Measurements from ENCODE around the gene LRP8. TPM values are rescaled to one million over a fixed set of nuclear protein-coding genes. Genes with fewer than 3 reads are reported as not detected.

The LRP8 gene
- total and polyA plus RNA-seq, 2 of the 4 experiments (the other 2 are of a cell fraction) = 12.0 to 12.1 TPM

- no peak for TF ChIP-seq CTCF (conservative IDR thresholded peaks at IDR 0.05; ENCODE audit: low read depth, low read length)
- TF ChIP-seq NFE2L2 (IDR thresholded peaks at IDR 0.05; ENCODE audit: low read depth, low read length) = 0 out of 2 replicates have a peak, but pooled peaks have one; percentile 3
Measured at GRCh38 chr1:53246261-53247134, 81.4 kb downstream of the LRP8 start (continued).

- dilution Hi-C loops (cut with HindIII; ENCODE audit: low sequenced_read_pairs, unreplicated experiment) = no loop called here
- intact Hi-C loops (cut with micrococcal nuclease) = no loop called here
Measured at GRCh38 chr1:53244141-53244540, 83.7 kb downstream of the LRP8 start.

More at GRCh38 chr1:53244141-53244540, 83.7 kb downstream of the LRP8 start:
- TF ChIP-seq CHD1 (IDR thresholded peaks at IDR 0.05; ENCODE audit: low read depth, low read length) (no peak), RFX5 (IDR thresholded peaks at IDR 0.05; ENCODE audit: low read depth, low read length) (no peak), RCOR1 (IDR thresholded peaks at IDR 0.05; ENCODE audit: insufficient replicate concordance, low read length) (no peak), MAZ (IDR thresholded peaks at IDR 0.05; ENCODE audit: borderline replicate concordance, low read depth, low read length) (no peak), ELK1 (IDR thresholded peaks at IDR 0.05; ENCODE audit: borderline replicate concordance, low read depth, low read length) (no peak), CTCF (conservative IDR thresholded peaks at IDR 0.05; ENCODE audit: low read depth, low read length) (no peak), MXI1 (IDR thresholded peaks at IDR 0.05; ENCODE audit: borderline replicate concordance, low read depth, low read length) (no peak)
- H2AK5ac ChIP-seq (ENCODE audit: low read depth, low read length) = no peak overlapping the region
- no peak overlapping the region for H2BK5ac ChIP-seq (ENCODE audit: low read depth, low read length, poor library complexity, severe bottlenecking)
- H4K5ac ChIP-seq (ENCODE audit: low read depth, low read length) = no peak overlapping the region
- H3K36me3 ChIP-seq (ENCODE audit: control insufficient read depth, insufficient read depth, low read length) = no peaks in the 10 kb centered on the region
- H2BK15ac ChIP-seq (ENCODE audit: low read depth, low read length) = no peak overlapping the region
- H3K27ac ChIP-seq (ENCODE audit: insufficient read depth, low read length) = no peak overlapping the region
- WGBS, 2 experiments (ENCODE audit: extremely low coverage in 2 of 2, insufficient read length in 1 of 2) = no CpG with 5 or more reads among the region's 4 CpGs
- H2BK20ac ChIP-seq (ENCODE audit: low read depth, low read length) = 0 out of 2 replicates have a peak overlapping the region, but pooled peaks have one; percentile 7
- H2AK9ac ChIP-seq (replicated peaks; ENCODE audit: low read depth, low read length, poor library complexity) = no peak overlapping the region
- H3K4me2 ChIP-seq (ENCODE audit: low read depth, low read length) = no peak overlapping the region
- H4K8ac ChIP-seq (ENCODE audit: low read depth in 2 of 2, low read length in 2 of 2) = no peak overlapping the region
- H3K79me1 ChIP-seq (ENCODE audit: low read depth in 1 of 2, low read length in 2 of 2) = peaks cover 0 to 1% of the 10 kb centered on the region in 2 experiments; a peak in 1 of 4 replicates
- no peak overlapping the region for H3K4me3 ChIP-seq (ENCODE audit: insufficient read depth, low read depth, low read length)
- 0 out of 2 replicates have a peak overlapping the region, but pooled peaks have one; percentile 0 for H4K91ac ChIP-seq (ENCODE audit: insufficient read depth, low read depth, low read length)
- H3K27me3 ChIP-seq (ENCODE audit: control insufficient read depth, insufficient read depth, low read length) = no peaks in the 10 kb centered on the region
- peaks cover 6% of the 10 kb centered on the region for H3K9me1 ChIP-seq (ENCODE audit: insufficient read depth, low read length)
- H3K4ac ChIP-seq (ENCODE audit: low read depth, low read length) = peak overlapping the region; percentile 15; the same call in 1 of the 2 replicates
- no peak overlapping the region for H3K56ac ChIP-seq (ENCODE audit: extremely low read depth, insufficient read depth, low read length)
- H3K14ac ChIP-seq (replicated peaks; ENCODE audit: low read depth, low read length) = no peak overlapping the region
- BruUV-seq (replicated peaks) = no TSS peak
- POLR2A ChIA-PET (ENCODE audit: unreplicated experiment) = no interaction called here
- no peak overlapping the region for H3K9ac ChIP-seq (ENCODE audit: low read depth, low read length)
- DNase-seq (no peak), ATAC-seq (ENCODE audit: low read depth) (no peak)
- no peak overlapping the region for H2BK120ac ChIP-seq (ENCODE audit: low read depth, low read length)
- H4K20me1 ChIP-seq (ENCODE audit: insufficient read depth, low read length) = no peaks in the 10 kb centered on the region
- H3K23ac ChIP-seq (ENCODE audit: low read depth, low read length) = no peak overlapping the region
- in situ Hi-C loops (cut with MboI; ENCODE audit: low sequenced_read_pairs) = no loop called here
- H2AFZ ChIP-seq (replicated peaks; ENCODE audit: low read length, poor library complexity) = no peak overlapping the region
- H3K9me3 ChIP-seq (ENCODE audit: control insufficient read depth, insufficient read depth, low read length) = no peaks in the 10 kb centered on the region
- peaks cover 8% of the 10 kb centered on the region for H3K4me1 ChIP-seq (ENCODE audit: control insufficient read depth, insufficient read depth, low read length)
- no peak overlapping the region for H3K18ac ChIP-seq (ENCODE audit: low read depth, low read length)
- CTCF ChIA-PET = no interaction called here

Measured in IMR-90 (cell line).